ENCODE measurements around the gene C5orf63.

DNA sequence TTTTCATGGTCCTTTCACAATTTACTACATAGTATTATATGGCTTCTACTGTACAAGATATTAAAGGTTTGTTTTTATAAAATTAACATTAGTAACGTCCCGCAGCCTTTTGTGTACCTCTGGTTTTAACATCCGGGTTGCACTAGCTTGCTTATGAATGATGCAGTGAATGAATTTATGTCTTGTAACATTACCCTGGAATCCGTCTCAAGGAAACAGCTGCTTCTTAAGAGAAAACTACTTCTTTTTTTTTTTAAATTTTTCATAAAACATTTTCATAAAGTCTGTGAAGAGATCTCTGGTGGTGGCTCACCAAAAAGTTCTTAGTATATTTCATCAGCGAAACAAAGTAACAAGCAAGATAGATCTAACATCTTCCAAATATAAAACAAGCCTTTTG lies 66.6 kb downstream of the C5orf63 start:
- TF ChIP-seq, protein P1, sequence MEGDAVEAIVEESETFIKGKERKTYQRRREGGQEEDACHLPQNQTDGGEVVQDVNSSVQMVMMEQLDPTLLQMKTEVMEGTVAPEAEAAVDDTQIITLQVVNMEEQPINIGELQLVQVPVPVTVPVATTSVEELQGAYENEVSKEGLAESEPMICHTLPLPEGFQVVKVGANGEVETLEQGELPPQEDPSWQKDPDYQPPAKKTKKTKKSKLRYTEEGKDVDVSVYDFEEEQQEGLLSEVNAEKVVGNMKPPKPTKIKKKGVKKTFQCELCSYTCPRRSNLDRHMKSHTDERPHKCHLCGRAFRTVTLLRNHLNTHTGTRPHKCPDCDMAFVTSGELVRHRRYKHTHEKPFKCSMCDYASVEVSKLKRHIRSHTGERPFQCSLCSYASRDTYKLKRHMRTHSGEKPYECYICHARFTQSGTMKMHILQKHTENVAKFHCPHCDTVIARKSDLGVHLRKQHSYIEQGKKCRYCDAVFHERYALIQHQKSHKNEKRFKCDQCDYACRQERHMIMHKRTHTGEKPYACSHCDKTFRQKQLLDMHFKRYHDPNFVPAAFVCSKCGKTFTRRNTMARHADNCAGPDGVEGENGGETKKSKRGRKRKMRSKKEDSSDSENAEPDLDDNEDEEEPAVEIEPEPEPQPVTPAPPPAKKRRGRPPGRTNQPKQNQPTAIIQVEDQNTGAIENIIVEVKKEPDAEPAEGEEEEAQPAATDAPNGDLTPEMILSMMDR (IDR thresholded peaks at IDR 0.05): no peak
- no peak for TF ChIP-seq EZH2 (IDR thresholded peaks at IDR 0.05; ENCODE audit: borderline replicate concordance, insufficient read depth, low read depth, low read length, poor library complexity, severe bottlenecking)
